ENCODE results near the gene TEX101. TPM values are rescaled to one million over a fixed set of nuclear protein-coding genes. Genes with fewer than 3 reads are reported as not detected.

Gene TEX101
- total RNA-seq, 1 donor: not detected

- Histone ChIP-seq H4K20me1 (ENCODE audit: insufficient read depth, low read length) (no peaks in the 10 kb centered on the region), H3K27me3 (ENCODE audit: insufficient read depth, low read length) (no peaks in the 10 kb centered on the region), H3K27ac (ENCODE audit: low read depth, low read length) (no peak overlapping the region), H3K4me3 (ENCODE audit: insufficient read depth, low read length) (no peak overlapping the region), H3K36me3 (ENCODE audit: insufficient read depth, low read length) (no peaks in the 10 kb centered on the region), H3K9me3 (ENCODE audit: low read depth, low read length) (no peaks in the 10 kb centered on the region), H2AFZ (ENCODE audit: low read length) (no peak overlapping the region), H3K4me1 (ENCODE audit: insufficient read depth, low read length) (peaks cover 6% of the 10 kb centered on the region), H3K79me2 (ENCODE audit: insufficient read depth, low read length) (no peaks in the 10 kb centered on the region), H3K4me2 (ENCODE audit: insufficient read depth, low read length) (no peak overlapping the region)
- no peak for TF ChIP-seq CTCF (IDR thresholded peaks at IDR 0.05; ENCODE audit: extremely low read depth, low read depth, low read length)
- DNase-seq (ENCODE audit: insufficient read length, low spot score, missing footprints): no peak
Measured at GRCh38 chr19:43454031-43454430, 39.3 kb downstream of the TEX101 start.

- H3K9me3 ChIP-seq (ENCODE audit: low read depth, low read length): no peaks in the 10 kb centered on the region
- TF ChIP-seq CTCF (IDR thresholded peaks at IDR 0.05; ENCODE audit: extremely low read depth, low read depth, low read length): no peak
- no peak overlapping the region for H3K4me3 ChIP-seq (ENCODE audit: insufficient read depth, low read length)
- H4K20me1 ChIP-seq (ENCODE audit: insufficient read depth, low read length): no peaks in the 10 kb centered on the region
- peaks cover 4% of the 10 kb centered on the region for H3K27me3 ChIP-seq (ENCODE audit: insufficient read depth, low read length)
- H3K27ac ChIP-seq (ENCODE audit: low read depth, low read length): no peak overlapping the region
- H3K79me2 ChIP-seq (ENCODE audit: insufficient read depth, low read length): no peaks in the 10 kb centered on the region
- H3K36me3 ChIP-seq (ENCODE audit: insufficient read depth, low read length): no peaks in the 10 kb centered on the region
- no peak for DNase-seq (ENCODE audit: insufficient read length, low spot score, missing footprints)
- no peak overlapping the region for H3K4me2 ChIP-seq (ENCODE audit: insufficient read depth, low read length)
- H3K4me1 ChIP-seq (ENCODE audit: insufficient read depth, low read length): peaks cover 4% of the 10 kb centered on the region
- H2AFZ ChIP-seq (ENCODE audit: low read length): peak overlapping the region; percentile 29
Measured at GRCh38 chr19:43455321-43456113, 40.8 kb downstream of the TEX101 start.

- no peak overlapping the region for H3K4me3 ChIP-seq (ENCODE audit: insufficient read depth, low read length)
- H3K27ac ChIP-seq (ENCODE audit: low read depth, low read length): no peak overlapping the region
- TF ChIP-seq CTCF (IDR thresholded peaks at IDR 0.05; ENCODE audit: extremely low read depth, low read depth, low read length): no peak
- no peak overlapping the region for H2AFZ ChIP-seq (ENCODE audit: low read length)
- no peaks in the 10 kb centered on the region for H3K4me1 ChIP-seq (ENCODE audit: insufficient read depth, low read length)
- H4K20me1 ChIP-seq (ENCODE audit: insufficient read depth, low read length): no peaks in the 10 kb centered on the region
- H3K27me3 ChIP-seq (ENCODE audit: insufficient read depth, low read length): peaks cover 8% of the 10 kb centered on the region
- H3K9me3 ChIP-seq (ENCODE audit: low read depth, low read length): no peaks in the 10 kb centered on the region
- H3K79me2 ChIP-seq (ENCODE audit: insufficient read depth, low read length): no peaks in the 10 kb centered on the region
- no peak overlapping the region for H3K4me2 ChIP-seq (ENCODE audit: insufficient read depth, low read length)
- H3K36me3 ChIP-seq (ENCODE audit: insufficient read depth, low read length): no peaks in the 10 kb centered on the region
- DNase-seq (ENCODE audit: insufficient read length, low spot score, missing footprints): no peak
Measured at GRCh38 chr19:43457809-43458208, 43.1 kb downstream of the TEX101 start.

- H2AFZ ChIP-seq (ENCODE audit: low read length): no peak overlapping the region
- no peak overlapping the region for H3K4me3 ChIP-seq (ENCODE audit: insufficient read depth, low read length)
- H3K27ac ChIP-seq (ENCODE audit: low read depth, low read length): no peak overlapping the region
- H3K79me2 ChIP-seq (ENCODE audit: insufficient read depth, low read length): no peaks in the 10 kb centered on the region
- TF ChIP-seq CTCF (IDR thresholded peaks at IDR 0.05; ENCODE audit: extremely low read depth, low read depth, low read length): no peak
- no peaks in the 10 kb centered on the region for H4K20me1 ChIP-seq (ENCODE audit: insufficient read depth, low read length)
- no peaks in the 10 kb centered on the region for H3K36me3 ChIP-seq (ENCODE audit: insufficient read depth, low read length)
- H3K4me2 ChIP-seq (ENCODE audit: insufficient read depth, low read length): no peak overlapping the region
- H3K9me3 ChIP-seq (ENCODE audit: low read depth, low read length): no peaks in the 10 kb centered on the region
- H3K4me1 ChIP-seq (ENCODE audit: insufficient read depth, low read length): no peaks in the 10 kb centered on the region
- peak; percentile 17 for DNase-seq (ENCODE audit: insufficient read length, low spot score, missing footprints)
- peaks cover 8% of the 10 kb centered on the region for H3K27me3 ChIP-seq (ENCODE audit: insufficient read depth, low read length)
Measured at GRCh38 chr19:43460362-43461016, 45.8 kb downstream of the TEX101 start.
